Measurements from ENCODE around the gene NDUFA13.

GRCh38 chr19:19553670-19554069 lies 37.6 kb downstream of the NDUFA13 start:
- TF ChIP-seq GATA2 (IDR thresholded peaks at IDR 0.05; ENCODE audit: low read depth, low read length) (no peak), GATA3 (IDR thresholded peaks at IDR 0.05; ENCODE audit: low read depth, low read length) (no peak)
